Kidney epithelial cell (primary cell): ENCODE results near the gene FGGY. TPM values are rescaled to one million over a fixed set of nuclear protein-coding genes. Genes with fewer than 3 reads are reported as not detected.
"Not testable (repeated sequence)": the region's sequence is repeated elsewhere in the genome, so short reads cannot be mapped to it uniquely, and the experiment has no call there.

Experiments
- DNase-seq: peaks from one replicate; pipeline ENCODE4 v3.0.0-alpha.2; 2010; ENCODE audit warnings: low read depth
- H3K27me3 ChIP-seq: 2 replicates; pipeline ENCODE4 v1.6.0; 2011; ENCODE audit warnings: low read length; ENCODE audit not compliant: control insufficient read depth, insufficient read depth
- H3K36me3 ChIP-seq: 2 replicates; pipeline ENCODE4 v1.5.1; 2011; ENCODE audit warnings: low read length; ENCODE audit not compliant: control insufficient read depth, insufficient read depth
- H3K4me3 ChIP-seq: 2 replicates; pipeline ENCODE4 v1.5.1; 2011; ENCODE audit warnings: low read depth, mild to moderate bottlenecking, control low read depth, low read length
- total RNA-seq: library from RNA; depleted of rRNA; stranded (reverse); fragments of >200 nt; gene quantifications from 2 replicates; pipeline ENCODE4 v1.2.3, GENCODE V29; 2015
- TF ChIP-seq, protein P1 (sequence below): IDR thresholded peaks from 2 replicates; pipeline ENCODE4 v1.5.1; 2011; ENCODE audit warnings: mild to moderate bottlenecking, moderate library complexity, low read length, control low read depth, inconsistent platforms; ENCODE audit not compliant: insufficient read depth, poor library complexity, severe bottlenecking

The FGGY gene
- total RNA-seq, 1 donor from 2014 or later, result 8.6 TPM

DNA sequence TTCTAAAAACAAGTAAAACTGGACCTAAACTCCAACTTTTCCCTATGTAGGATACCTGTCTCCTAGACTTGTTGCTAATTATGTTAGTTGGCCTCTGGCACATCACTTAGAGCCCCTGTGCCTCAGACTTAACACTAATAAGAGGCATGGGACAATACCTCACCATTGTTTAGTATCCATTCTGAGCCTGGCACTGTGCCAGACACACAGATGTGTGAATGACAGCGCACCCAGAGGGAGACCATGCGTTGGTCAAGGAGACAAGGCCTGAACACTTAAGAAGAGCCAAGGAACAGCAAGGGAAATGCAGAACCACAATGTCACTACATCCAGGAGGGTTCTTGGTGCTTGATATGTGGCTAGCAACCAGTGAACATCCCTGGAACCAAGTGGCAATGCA lies 189.1 kb downstream of the FGGY start:
- no peaks in the 10 kb centered on the region for H3K27me3 ChIP-seq
- H3K36me3 ChIP-seq, result no peaks in the 10 kb centered on the region
- no peak overlapping the region for H3K4me3 ChIP-seq
- DNase-seq, result no peak
- TF ChIP-seq, protein P1, sequence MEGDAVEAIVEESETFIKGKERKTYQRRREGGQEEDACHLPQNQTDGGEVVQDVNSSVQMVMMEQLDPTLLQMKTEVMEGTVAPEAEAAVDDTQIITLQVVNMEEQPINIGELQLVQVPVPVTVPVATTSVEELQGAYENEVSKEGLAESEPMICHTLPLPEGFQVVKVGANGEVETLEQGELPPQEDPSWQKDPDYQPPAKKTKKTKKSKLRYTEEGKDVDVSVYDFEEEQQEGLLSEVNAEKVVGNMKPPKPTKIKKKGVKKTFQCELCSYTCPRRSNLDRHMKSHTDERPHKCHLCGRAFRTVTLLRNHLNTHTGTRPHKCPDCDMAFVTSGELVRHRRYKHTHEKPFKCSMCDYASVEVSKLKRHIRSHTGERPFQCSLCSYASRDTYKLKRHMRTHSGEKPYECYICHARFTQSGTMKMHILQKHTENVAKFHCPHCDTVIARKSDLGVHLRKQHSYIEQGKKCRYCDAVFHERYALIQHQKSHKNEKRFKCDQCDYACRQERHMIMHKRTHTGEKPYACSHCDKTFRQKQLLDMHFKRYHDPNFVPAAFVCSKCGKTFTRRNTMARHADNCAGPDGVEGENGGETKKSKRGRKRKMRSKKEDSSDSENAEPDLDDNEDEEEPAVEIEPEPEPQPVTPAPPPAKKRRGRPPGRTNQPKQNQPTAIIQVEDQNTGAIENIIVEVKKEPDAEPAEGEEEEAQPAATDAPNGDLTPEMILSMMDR, result no peak

DNA sequence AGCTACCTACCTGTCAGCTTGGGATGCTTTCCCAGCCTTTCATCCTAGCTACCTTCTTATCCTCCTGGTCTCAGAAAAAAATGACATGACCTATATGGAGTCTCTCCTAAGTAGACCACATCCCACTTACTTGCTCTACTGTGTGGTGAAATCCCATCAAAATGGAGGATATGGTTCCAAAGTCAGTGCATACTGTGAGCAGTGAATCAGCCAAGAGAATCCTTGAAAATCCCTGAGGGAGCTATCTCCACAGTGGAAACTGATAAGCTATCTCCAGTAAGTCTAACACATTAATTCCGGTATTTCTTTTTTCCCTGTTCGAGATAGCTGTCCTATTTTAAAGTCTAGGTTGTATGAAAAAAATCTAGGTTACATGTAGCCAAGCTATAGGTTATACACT lies 189.7 kb downstream of the FGGY start:
- H3K36me3 ChIP-seq, result no peaks in the 10 kb centered on the region
- no peak overlapping the region for H3K4me3 ChIP-seq
- no peak for DNase-seq
- TF ChIP-seq, protein P1, result no peak
- H3K27me3 ChIP-seq, result no peaks in the 10 kb centered on the region

DNA sequence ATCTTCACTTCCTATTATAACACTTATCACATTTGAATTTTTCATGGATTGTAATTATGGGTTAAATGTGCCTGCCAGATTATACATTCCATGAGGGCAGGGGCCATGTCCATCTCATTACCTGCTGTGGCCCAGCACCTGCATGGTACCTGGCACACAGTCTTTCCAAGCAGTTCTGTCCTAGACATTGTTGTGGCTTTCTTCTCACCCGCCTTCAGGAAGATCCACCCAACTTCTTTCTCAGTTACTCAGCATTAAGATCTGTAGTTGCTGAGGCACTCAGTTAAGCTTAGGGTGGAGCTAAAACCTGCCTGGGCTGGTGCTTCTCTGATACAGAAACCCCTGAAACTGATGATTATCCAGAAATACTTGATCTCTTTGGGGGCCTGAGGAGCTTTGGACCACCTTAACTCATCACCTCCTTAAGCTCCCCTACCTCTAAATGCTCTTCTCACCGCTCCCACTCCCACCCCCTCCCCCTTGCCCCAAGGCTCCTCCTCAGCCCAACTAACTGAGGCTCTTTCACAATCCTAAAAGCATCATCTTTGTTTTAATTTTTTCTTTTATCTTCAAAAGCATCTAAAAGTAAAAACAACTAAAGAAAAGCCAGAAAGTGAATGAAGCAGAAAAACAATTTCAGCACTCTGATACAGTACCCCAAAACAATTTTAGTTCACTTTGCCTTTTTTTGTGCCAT lies 190.6 kb downstream of the FGGY start:
- no peaks in the 10 kb centered on the region for H3K27me3 ChIP-seq
- H3K36me3 ChIP-seq, result no peaks in the 10 kb centered on the region
- TF ChIP-seq, protein P1, result no peak
- no peak for DNase-seq
- no peak overlapping the region for H3K4me3 ChIP-seq

DNA sequence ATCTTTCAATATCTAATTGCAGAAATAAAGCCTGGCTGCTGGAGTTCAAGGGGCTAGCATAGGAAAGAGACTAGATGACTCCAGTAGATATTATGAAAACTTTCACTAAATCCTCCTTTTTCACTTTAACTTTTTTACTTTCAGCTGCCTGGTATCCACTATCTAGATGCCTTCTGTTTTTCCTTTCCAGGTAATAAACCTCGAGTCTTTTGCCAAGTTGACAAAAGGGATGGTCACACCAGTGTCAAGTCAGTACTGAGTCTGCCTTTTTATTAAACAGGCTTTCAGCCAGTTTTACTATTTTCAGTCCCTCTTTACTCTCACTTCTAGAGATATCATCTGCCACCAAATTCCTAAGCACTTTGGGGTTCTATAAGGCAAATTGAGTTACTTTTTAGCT lies 195.6 kb downstream of the FGGY start:
- H3K4me3 ChIP-seq, result no peak overlapping the region
- no peak for DNase-seq
- TF ChIP-seq, protein P1, result no peak
- no peaks in the 10 kb centered on the region for H3K27me3 ChIP-seq
- H3K36me3 ChIP-seq, result no peaks in the 10 kb centered on the region

DNA sequence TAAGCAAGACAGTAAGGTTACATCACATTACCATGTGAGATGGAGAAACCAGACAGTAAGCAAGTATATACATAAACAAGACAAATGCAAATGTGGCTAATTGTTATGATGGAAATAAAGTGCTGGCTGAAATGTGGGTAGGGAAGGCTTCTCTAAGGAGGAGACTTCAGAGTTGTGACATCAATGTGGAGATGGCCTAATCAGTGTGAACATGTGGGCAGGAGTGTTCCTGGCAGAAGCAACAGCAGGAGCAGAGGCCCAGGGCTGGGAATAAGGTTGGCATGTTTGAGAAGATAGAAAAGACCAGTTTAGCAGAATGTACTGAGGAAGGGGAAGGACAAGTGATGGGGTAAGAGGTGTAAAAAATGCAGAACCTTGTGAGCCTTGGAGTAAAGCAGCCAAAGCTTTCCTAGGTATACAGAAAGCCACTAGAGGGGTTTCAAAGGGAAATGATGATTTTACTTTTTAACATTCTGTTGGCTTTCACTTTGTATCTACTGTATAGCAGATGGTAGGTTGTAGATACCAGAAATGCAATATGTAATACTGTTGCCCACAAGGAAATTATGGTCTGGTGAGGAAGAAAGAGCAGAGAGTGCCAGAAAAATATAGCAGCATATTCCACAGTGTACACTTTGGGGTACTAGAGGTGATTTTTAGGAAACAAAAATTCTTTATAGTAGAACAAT lies 197.4 kb downstream of the FGGY start:
- no peak overlapping the region for H3K4me3 ChIP-seq
- DNase-seq, result no peak
- TF ChIP-seq, protein P1, result no peak
- no peaks in the 10 kb centered on the region for H3K36me3 ChIP-seq
- H3K27me3 ChIP-seq, result no peaks in the 10 kb centered on the region

DNA sequence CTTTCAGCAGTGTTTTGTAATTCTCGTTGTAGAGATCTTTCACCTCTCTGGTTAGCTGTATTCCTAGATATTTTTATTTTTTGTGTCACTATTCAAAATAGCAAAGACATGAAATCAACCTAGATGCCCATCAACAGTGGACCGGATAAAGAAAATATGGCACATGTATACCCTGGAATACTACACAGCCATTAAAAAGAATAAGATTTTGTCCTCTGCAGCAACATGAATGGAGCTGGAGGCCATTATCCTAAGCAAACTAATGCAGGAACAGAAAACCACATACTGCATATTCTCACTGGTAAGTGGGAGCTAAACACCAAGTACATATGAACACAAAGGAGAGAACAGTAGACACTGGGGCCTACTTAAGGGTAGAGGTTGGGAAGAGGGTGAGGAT lies 199.3 kb downstream of the FGGY start:
- DNase-seq, H3K4me3 ChIP-seq, H3K27me3 ChIP-seq, H3K36me3 ChIP-seq: not testable (repeated sequence)
